Measurements from ENCODE around the gene NIN. TPM values are rescaled to one million over a fixed set of nuclear protein-coding genes. Genes with fewer than 3 reads are reported as not detected.

NIN gene
- total RNA-seq, 4 donors from 2014 or later = 30.2 to 43.1 (median 38.6) TPM

- ATAC-seq = no peak
- no peak overlapping the region for H3K4me3 ChIP-seq
- H3K9me3 ChIP-seq = no peaks in the 10 kb centered on the region
- WGBS, 2 donors (ENCODE audit: low coverage in 1 of 2) = 8% methylated on average over 1 of the region's 1 CpG; no CpG with 5 or more reads in 1 of the 2 donors
- H3K36me3 ChIP-seq = no peaks in the 10 kb centered on the region
- H3K4me1 ChIP-seq = peaks cover 0 to 13% (median 0%) of the 10 kb centered on the region in 3 donors
- no peak overlapping the region for H3K27ac ChIP-seq
- no peaks in the 10 kb centered on the region for H3K27me3 ChIP-seq
- TF ChIP-seq, protein P1, sequence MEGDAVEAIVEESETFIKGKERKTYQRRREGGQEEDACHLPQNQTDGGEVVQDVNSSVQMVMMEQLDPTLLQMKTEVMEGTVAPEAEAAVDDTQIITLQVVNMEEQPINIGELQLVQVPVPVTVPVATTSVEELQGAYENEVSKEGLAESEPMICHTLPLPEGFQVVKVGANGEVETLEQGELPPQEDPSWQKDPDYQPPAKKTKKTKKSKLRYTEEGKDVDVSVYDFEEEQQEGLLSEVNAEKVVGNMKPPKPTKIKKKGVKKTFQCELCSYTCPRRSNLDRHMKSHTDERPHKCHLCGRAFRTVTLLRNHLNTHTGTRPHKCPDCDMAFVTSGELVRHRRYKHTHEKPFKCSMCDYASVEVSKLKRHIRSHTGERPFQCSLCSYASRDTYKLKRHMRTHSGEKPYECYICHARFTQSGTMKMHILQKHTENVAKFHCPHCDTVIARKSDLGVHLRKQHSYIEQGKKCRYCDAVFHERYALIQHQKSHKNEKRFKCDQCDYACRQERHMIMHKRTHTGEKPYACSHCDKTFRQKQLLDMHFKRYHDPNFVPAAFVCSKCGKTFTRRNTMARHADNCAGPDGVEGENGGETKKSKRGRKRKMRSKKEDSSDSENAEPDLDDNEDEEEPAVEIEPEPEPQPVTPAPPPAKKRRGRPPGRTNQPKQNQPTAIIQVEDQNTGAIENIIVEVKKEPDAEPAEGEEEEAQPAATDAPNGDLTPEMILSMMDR (IDR thresholded peaks at IDR 0.05) = no peak
- no peak for TF ChIP-seq EP300 (IDR thresholded peaks at IDR 0.05)
- no peak for TF ChIP-seq POLR2A (IDR thresholded peaks at IDR 0.05)
- TF ChIP-seq POLR2AphosphoS5 (IDR thresholded peaks at IDR 0.05) = no peak
Observed at GRCh38 chr14:50855558-50855957, 24.6 kb upstream of the NIN start.

- H3K27me3 ChIP-seq = no peaks in the 10 kb centered on the region
- peaks cover 0 to 6% (median 0%) of the 10 kb centered on the region in 3 donors for H3K4me1 ChIP-seq
- no peak overlapping the region for H3K27ac ChIP-seq
- TF ChIP-seq POLR2A (IDR thresholded peaks at IDR 0.05) = no peak
- no peak overlapping the region for H3K4me3 ChIP-seq
- no peak for ATAC-seq
- 80 to 89% methylated on average over 1 to 4 of the region's 5 CpGs for WGBS, 2 donors (ENCODE audit: low coverage in 1 of 2)
- H3K36me3 ChIP-seq = no peaks in the 10 kb centered on the region
- no peaks in the 10 kb centered on the region for H3K9me3 ChIP-seq
Observed at GRCh38 chr14:50854521-50854920, 23.6 kb upstream of the NIN start.

- Histone ChIP-seq H3K4me3 (no peak overlapping the region), H3K4me1 (no peaks in the 10 kb centered on the region), H3K27ac (no peak overlapping the region), H3K27me3 (no peaks in the 10 kb centered on the region), H3K36me3 (no peaks in the 10 kb centered on the region), H3K9me3 (no peaks in the 10 kb centered on the region)
- TF ChIP-seq EP300 (IDR thresholded peaks at IDR 0.05) (no peak), POLR2AphosphoS5 (IDR thresholded peaks at IDR 0.05) (no peak), POLR2A (IDR thresholded peaks at IDR 0.05) (no peak)
- TF ChIP-seq, protein P1 (IDR thresholded peaks at IDR 0.05) = no peak
- no peak for ATAC-seq
Observed at GRCh38 chr14:50853891-50854290, 22.9 kb upstream of the NIN start.

DNA sequence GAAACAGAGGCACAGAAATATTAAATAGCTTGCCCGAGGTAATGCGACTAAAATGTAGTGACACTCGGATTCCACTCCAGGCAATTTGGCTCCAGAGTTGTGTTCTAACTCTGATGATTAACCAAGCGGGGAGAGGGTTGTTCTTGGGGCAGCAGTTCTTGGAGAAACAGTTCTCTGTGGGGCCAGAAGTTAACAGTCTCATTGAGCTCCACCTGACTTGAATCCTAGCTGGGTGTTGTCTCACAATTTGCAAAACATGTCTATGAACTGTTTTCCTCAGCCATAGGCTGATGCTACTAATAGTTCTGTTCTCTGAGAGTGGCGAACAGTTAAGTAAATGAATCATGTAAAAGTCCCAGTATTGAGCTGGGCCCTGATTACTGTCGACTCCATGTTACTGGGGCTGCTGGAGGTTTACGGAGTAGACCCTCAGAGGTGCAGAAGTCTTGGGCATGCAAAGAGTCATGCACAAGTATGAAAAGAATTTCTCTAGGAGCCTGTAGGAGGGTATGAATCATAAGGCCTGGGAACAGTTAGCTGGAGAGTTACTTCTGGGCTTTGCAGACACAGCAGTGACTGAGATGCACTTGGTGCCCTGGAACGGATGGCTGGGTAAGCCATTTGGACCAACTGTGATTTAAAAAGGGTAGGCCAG is 15.4 kb upstream of the NIN start:
- WGBS, 2 donors (ENCODE audit: low coverage in 1 of 2) = 74 to 83% methylated on average over 6 of the region's 8 CpGs
- H3K36me3 ChIP-seq = no peaks in the 10 kb centered on the region
- no peaks in the 10 kb centered on the region for H3K9me3 ChIP-seq
- no peak for ATAC-seq
- TF ChIP-seq EP300 (IDR thresholded peaks at IDR 0.05) (no peak), POLR2AphosphoS5 (IDR thresholded peaks at IDR 0.05) (no peak)
- H3K4me1 ChIP-seq = no peaks in the 10 kb centered on the region
- no peak overlapping the region for H3K27ac ChIP-seq
- no peak overlapping the region for H3K4me3 ChIP-seq
- H3K27me3 ChIP-seq = no peaks in the 10 kb centered on the region

DNA sequence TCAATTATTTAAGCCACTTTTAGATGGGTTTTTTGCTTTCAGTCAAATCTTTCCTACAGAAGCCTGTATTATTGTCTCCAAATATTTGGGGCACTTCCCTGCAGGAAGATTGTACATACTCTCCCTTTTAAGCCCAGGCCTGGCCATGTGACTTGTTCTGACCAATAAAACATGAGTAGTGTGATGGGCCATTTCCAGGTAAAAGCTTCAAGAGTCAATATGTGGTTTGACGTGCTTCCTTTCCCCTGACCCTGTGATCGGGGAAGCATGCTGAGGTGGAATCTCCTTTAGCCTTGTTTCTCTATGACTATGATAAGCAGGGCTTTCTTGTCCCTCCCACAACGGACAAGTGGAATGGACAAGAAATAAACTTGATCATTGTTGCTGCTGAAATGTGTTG is 14.2 kb upstream of the NIN start:
- H3K27me3 ChIP-seq = peaks cover 4% of the 10 kb centered on the region
- H3K4me1 ChIP-seq = no peaks in the 10 kb centered on the region
- no peaks in the 10 kb centered on the region for H3K36me3 ChIP-seq
- no peak overlapping the region for H3K27ac ChIP-seq
- no peaks in the 10 kb centered on the region for H3K9me3 ChIP-seq
- no peak overlapping the region for H3K4me3 ChIP-seq
- TF ChIP-seq POLR2A (IDR thresholded peaks at IDR 0.05) (no peak), EP300 (IDR thresholded peaks at IDR 0.05) (no peak), POLR2AphosphoS5 (IDR thresholded peaks at IDR 0.05) (no peak)
- TF ChIP-seq, protein P1 (IDR thresholded peaks at IDR 0.05) = no peak
- ATAC-seq = no peak
- WGBS, 2 donors (ENCODE audit: low coverage in 1 of 2) = 88% methylated on average over 3 of the region's 3 CpGs; no CpG with 5 or more reads in 1 of the 2 donors

DNA sequence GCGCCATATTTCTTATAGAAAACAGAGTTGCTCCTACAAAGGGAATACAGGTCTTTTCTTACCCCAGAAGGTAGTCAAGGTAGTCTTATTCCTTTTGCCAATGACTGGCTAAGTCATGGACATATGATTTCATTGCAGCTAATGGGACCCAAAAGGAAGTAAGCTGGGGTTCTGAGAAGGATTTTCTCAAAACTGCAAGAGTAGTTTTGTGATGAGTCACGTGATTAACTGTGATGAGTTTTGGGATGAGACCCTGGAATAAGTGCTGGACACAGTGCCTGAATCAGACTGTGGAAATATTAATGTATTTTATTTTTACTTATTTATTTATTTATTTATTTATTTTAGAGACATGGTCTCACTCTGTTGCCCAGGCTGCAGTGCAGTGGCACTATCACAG is 13.4 kb upstream of the NIN start:
- 100% methylated on average over 2 of the region's 2 CpGs for WGBS, 2 donors (ENCODE audit: low coverage in 1 of 2)

More for the DNA sequence above, 13.4 kb upstream of the NIN start:
- no peaks in the 10 kb centered on the region for H3K9me3 ChIP-seq
- no peak for ATAC-seq
- H3K27ac ChIP-seq = no peak overlapping the region
- no peak overlapping the region for H3K4me3 ChIP-seq
- peaks cover 7% of the 10 kb centered on the region for H3K27me3 ChIP-seq
- no peak for TF ChIP-seq POLR2AphosphoS5 (IDR thresholded peaks at IDR 0.05)
- no peak for TF ChIP-seq POLR2A (IDR thresholded peaks at IDR 0.05)
- no peak for TF ChIP-seq EP300 (IDR thresholded peaks at IDR 0.05)
- TF ChIP-seq, protein P1 (IDR thresholded peaks at IDR 0.05) = no peak
- no peaks in the 10 kb centered on the region for H3K4me1 ChIP-seq
- no peaks in the 10 kb centered on the region for H3K36me3 ChIP-seq
